H9 (cell line): ENCODE data around the gene PADI4. TPM values are rescaled to one million over a fixed set of nuclear protein-coding genes. Genes with fewer than 3 reads are reported as not detected.

Source experiments
- DNase-seq: peaks from one replicate; pipeline ENCODE4 v3.0.0-alpha.2; 2017
- H2AFZ ChIP-seq: one replicate; pipeline ENCODE4 v1.6.1; 2013; ENCODE audit warnings: mild to moderate bottlenecking, low read length, control low read depth, moderate library complexity
- H2AK5ac ChIP-seq: 2 replicates; pipeline ENCODE4 v1.6.1; 2013; ENCODE audit warnings: low read length, control low read depth, mixed read lengths; ENCODE audit not compliant: insufficient read length
- H2BK120ac ChIP-seq: one replicate; pipeline ENCODE4 v1.6.1; 2013; ENCODE audit warnings: low read depth, mild to moderate bottlenecking, low read length, control low read depth, inconsistent platforms; ENCODE audit not compliant: poor library complexity, severe bottlenecking
- H2BK12ac ChIP-seq: 2 replicates; pipeline ENCODE4 v1.6.1; 2013; ENCODE audit warnings: low read length, control low read depth, mixed read lengths, low read depth; ENCODE audit not compliant: insufficient read length
- H2BK15ac ChIP-seq: 2 replicates; pipeline ENCODE4 v1.6.1; 2013; ENCODE audit warnings: low read depth, low read length, control low read depth
- H2BK20ac ChIP-seq: one replicate; pipeline ENCODE4 v1.6.1; 2013; ENCODE audit warnings: low read depth, mild to moderate bottlenecking, low read length, control low read depth, inconsistent platforms; ENCODE audit not compliant: poor library complexity, severe bottlenecking
- H2BK5ac ChIP-seq: 2 replicates; pipeline ENCODE4 v1.6.1; 2013; ENCODE audit warnings: low read length, control low read depth, mixed read lengths; ENCODE audit not compliant: insufficient read length
- H3K14ac ChIP-seq: 2 replicates; pipeline ENCODE4 v1.6.1; 2013; ENCODE audit warnings: low read length, control low read depth; ENCODE audit not compliant: insufficient read depth
- H3K18ac ChIP-seq: 2 replicates; pipeline ENCODE4 v1.6.1; 2013; ENCODE audit warnings: low read depth, mild to moderate bottlenecking, mixed read lengths, low read length, control low read depth; ENCODE audit not compliant: insufficient read length
- H3K23ac ChIP-seq: 2 replicates; pipeline ENCODE4 v1.6.1; 2013; ENCODE audit warnings: low read length, control low read depth, mixed read lengths, low read depth; ENCODE audit not compliant: insufficient read length
- H3K23me2 ChIP-seq: 2 replicates; pipeline ENCODE4 v1.6.1; 2013; ENCODE audit warnings: low read depth, mild to moderate bottlenecking, mixed read lengths, low read length, control low read depth; ENCODE audit not compliant: insufficient read length, poor library complexity, severe bottlenecking
- H3K27ac ChIP-seq: 2 replicates; pipeline ENCODE4 v1.5.1; 2013; ENCODE audit warnings: low read length, control low read depth, mixed read lengths, low read depth; ENCODE audit not compliant: insufficient read length
- H3K27me3 ChIP-seq: 2 replicates; pipeline ENCODE4 v1.6.1; 2013; ENCODE audit warnings: low read length, control low read depth, inconsistent platforms; ENCODE audit not compliant: insufficient read depth
- H3K4ac ChIP-seq: 2 replicates; pipeline ENCODE4 v1.6.1; 2013; ENCODE audit warnings: low read depth, mild to moderate bottlenecking, control low read depth, inconsistent platforms, low read length, moderate library complexity
- H3K4me1 ChIP-seq: 2 replicates; pipeline ENCODE4 v1.6.1; 2013; ENCODE audit warnings: low read length, control low read depth, inconsistent platforms; ENCODE audit not compliant: insufficient read depth
- H3K4me2 ChIP-seq: 2 replicates; pipeline ENCODE4 v1.6.1; 2013; ENCODE audit warnings: low read length, control low read depth, mixed read lengths; ENCODE audit not compliant: insufficient read length, insufficient read depth
- H3K56ac ChIP-seq: 2 replicates; pipeline ENCODE4 v1.6.1; 2013; ENCODE audit warnings: low read depth, mild to moderate bottlenecking, mixed read lengths, low read length, control low read depth; ENCODE audit not compliant: insufficient read length
- H3K79me1 ChIP-seq: 2 replicates; pipeline ENCODE4 v1.6.1; 2013; ENCODE audit warnings: low read depth, mild to moderate bottlenecking, moderate library complexity, low read length, control low read depth, inconsistent platforms; ENCODE audit not compliant: insufficient read depth, poor library complexity, severe bottlenecking
- H3K79me2 ChIP-seq: 2 replicates; pipeline ENCODE4 v1.6.1; 2013; ENCODE audit warnings: low read length, control low read depth, inconsistent platforms; ENCODE audit not compliant: insufficient read depth
- H3K9ac ChIP-seq: 2 replicates; pipeline ENCODE4 v1.6.1; 2013; ENCODE audit warnings: low read length, control low read depth, mixed read lengths; ENCODE audit not compliant: insufficient read length; ENCODE audit errors: extremely low read depth
- H3K9me3 ChIP-seq: one replicate; pipeline ENCODE4 v1.6.1; 2013; ENCODE audit warnings: low read depth, low read length, inconsistent platforms; ENCODE audit not compliant: control insufficient read depth
- H3T11ph ChIP-seq: one replicate; pipeline ENCODE4 v1.6.1; 2013; ENCODE audit warnings: mild to moderate bottlenecking, low read length, control low read depth, inconsistent platforms
- H4K20me1 ChIP-seq: one replicate; pipeline ENCODE4 v1.6.1; 2013; ENCODE audit not compliant: control insufficient read depth, insufficient read length, insufficient read depth
- H4K5ac ChIP-seq: 2 replicates; pipeline ENCODE4 v1.6.1; 2013; ENCODE audit warnings: low read depth, mild to moderate bottlenecking, mixed read lengths, low read length, control low read depth; ENCODE audit not compliant: insufficient read length
- H4K8ac ChIP-seq: replicated peaks from 2 replicates; pipeline ENCODE4 v1.6.1; 2013; ENCODE audit warnings: low read length, control low read depth, mixed read lengths, low read depth; ENCODE audit not compliant: insufficient read length
- H4K91ac ChIP-seq: 2 replicates; pipeline ENCODE4 v1.6.1; 2013; ENCODE audit warnings: low read depth, mild to moderate bottlenecking, moderate library complexity, mixed read lengths, low read length, control low read depth; ENCODE audit not compliant: insufficient read length
- H3K27ac Mint-ChIP-seq, 3 experiments: 2 replicates in 2 of 3; 3 replicates in 1 of 3; pipeline ENCODE4 v1.8.0; 2020 to 2021; ENCODE audit warnings: mixed read lengths in 3 of 3, mild to moderate bottlenecking in 1 of 3, moderate library complexity in 1 of 3
- H3K27me3 Mint-ChIP-seq: 2 replicates; pipeline ENCODE4 v1.8.0; 2021; ENCODE audit warnings: low read depth, mild to moderate bottlenecking, moderate library complexity, mixed read lengths
- H3K36me3 Mint-ChIP-seq, 3 experiments: 2 replicates in 2 of 3; 3 replicates in 1 of 3; pipeline ENCODE4 v1.8.0; 2020 to 2021; ENCODE audit warnings: low read depth in 3 of 3, mixed read lengths in 3 of 3; ENCODE audit not compliant: insufficient read depth in 1 of 3
- H3K4me1 Mint-ChIP-seq, 2 experiments: 2 replicates each; pipeline ENCODE4 v1.8.0; 2020; ENCODE audit warnings: mixed read lengths in 2 of 2
- H3K4me3 Mint-ChIP-seq, 2 experiments: 2 replicates in 1 of 2; 3 replicates in 1 of 2; pipeline ENCODE4 v1.8.0; 2020 to 2021; ENCODE audit warnings: mild to moderate bottlenecking in 2 of 2, mixed read lengths in 2 of 2, moderate library complexity in 1 of 2
- H3K9me3 Mint-ChIP-seq, 2 experiments: 2 replicates in 1 of 2; 3 replicates in 1 of 2; pipeline ENCODE4 v1.8.0; 2020; ENCODE audit warnings: mild to moderate bottlenecking in 2 of 2, mixed read lengths in 2 of 2, moderate library complexity in 1 of 2
- WGBS: extraction: QIAGEN DNeasy Blood & Tissue Kit; methylation state at CpG from one replicate; pipeline ENCODE4 v1.1.7; 2013; ENCODE audit warnings: missing lambda C conversion rate, low lambda C conversion rate, mixed read lengths; ENCODE audit not compliant: insufficient read length; ENCODE audit errors: extremely low coverage; 5-methylcytosine and 5-hydroxymethylcytosine counted together
- total RNA-seq: library from RNA; stranded (reverse); gene quantifications from 2 replicates; pipeline ENCODE4 v1.2.1, GENCODE V29; 2021
- TF ChIP-seq, protein P1 (sequence below): fragments of 200-600 bp; sonication (generic); conservative IDR thresholded peaks from 3 replicates; pipeline ENCODE4 v1.8.0; 2021; ENCODE audit warnings: antibody characterized with exemption, mild to moderate bottlenecking

Gene PADI4
- total RNA-seq, 1 experiment from 2014 or later, result 0.13 TPM

- Mint-ChIP-seq H3K27ac (no peak overlapping the region), H3K4me3 (no peak overlapping the region), H3K27me3 (peaks cover 8% of the 10 kb centered on the region), H3K36me3 (no peaks in the 10 kb centered on the region), H3K4me1 (peaks cover 8% of the 10 kb centered on the region in 2 experiments; a peak in 3 of 4 replicates), H3K9me3 (no peaks in the 10 kb centered on the region)
- H4K91ac ChIP-seq, result no peak overlapping the region
- no peak overlapping the region for H3K18ac ChIP-seq
- no peak overlapping the region for H2BK120ac ChIP-seq
- H3T11ph ChIP-seq, result no peak overlapping the region
- DNase-seq, result no peak
- H2AK5ac ChIP-seq, result no peak overlapping the region
- H3K27ac ChIP-seq, result no peak overlapping the region
- H3K23ac ChIP-seq, result no peak overlapping the region
- no peak overlapping the region for H3K4ac ChIP-seq
- H3K79me2 ChIP-seq, result no peaks in the 10 kb centered on the region
- no peak overlapping the region for H3K4me2 ChIP-seq
- no peaks in the 10 kb centered on the region for H3K27me3 ChIP-seq
- no peak overlapping the region for H3K14ac ChIP-seq
- no peak overlapping the region for H2BK5ac ChIP-seq
- no peak overlapping the region for H2BK20ac ChIP-seq
- no peak overlapping the region for H3K9ac ChIP-seq
- no peaks in the 10 kb centered on the region for H3K23me2 ChIP-seq
- no peak overlapping the region for H2BK12ac ChIP-seq
- H4K20me1 ChIP-seq, result no peaks in the 10 kb centered on the region
- WGBS, result no CpG with 5 or more reads among the region's 5 CpGs
- no peaks in the 10 kb centered on the region for H3K9me3 ChIP-seq
- no peak overlapping the region for H4K8ac ChIP-seq
- H4K5ac ChIP-seq, result no peak overlapping the region
- no peak overlapping the region for H2BK15ac ChIP-seq
- no peak overlapping the region for H3K56ac ChIP-seq
- H3K4me1 ChIP-seq, result no peaks in the 10 kb centered on the region
- H3K79me1 ChIP-seq, result no peaks in the 10 kb centered on the region
- H2AFZ ChIP-seq, result no peak overlapping the region
- TF ChIP-seq, protein P1, sequence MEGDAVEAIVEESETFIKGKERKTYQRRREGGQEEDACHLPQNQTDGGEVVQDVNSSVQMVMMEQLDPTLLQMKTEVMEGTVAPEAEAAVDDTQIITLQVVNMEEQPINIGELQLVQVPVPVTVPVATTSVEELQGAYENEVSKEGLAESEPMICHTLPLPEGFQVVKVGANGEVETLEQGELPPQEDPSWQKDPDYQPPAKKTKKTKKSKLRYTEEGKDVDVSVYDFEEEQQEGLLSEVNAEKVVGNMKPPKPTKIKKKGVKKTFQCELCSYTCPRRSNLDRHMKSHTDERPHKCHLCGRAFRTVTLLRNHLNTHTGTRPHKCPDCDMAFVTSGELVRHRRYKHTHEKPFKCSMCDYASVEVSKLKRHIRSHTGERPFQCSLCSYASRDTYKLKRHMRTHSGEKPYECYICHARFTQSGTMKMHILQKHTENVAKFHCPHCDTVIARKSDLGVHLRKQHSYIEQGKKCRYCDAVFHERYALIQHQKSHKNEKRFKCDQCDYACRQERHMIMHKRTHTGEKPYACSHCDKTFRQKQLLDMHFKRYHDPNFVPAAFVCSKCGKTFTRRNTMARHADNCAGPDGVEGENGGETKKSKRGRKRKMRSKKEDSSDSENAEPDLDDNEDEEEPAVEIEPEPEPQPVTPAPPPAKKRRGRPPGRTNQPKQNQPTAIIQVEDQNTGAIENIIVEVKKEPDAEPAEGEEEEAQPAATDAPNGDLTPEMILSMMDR, result no peak
These were observed 21.4 kb upstream of the PADI4 start for GRCh38 chr1:17286646-17287045.
